ENCODE results near the gene PDE7B. TPM values are rescaled to one million over a fixed set of nuclear protein-coding genes. Genes with fewer than 3 reads are reported as not detected.

PDE7B gene
- total and polyA plus RNA-seq, 9 of the 15 experiments (the other 6 are each of a cell fraction or from before 2014, with no cell fraction given): 0.01 TPM; not detected in 8

- Histone ChIP-seq H3K9me1 (ENCODE audit: control insufficient read depth, insufficient read depth, low read length) (no peaks in the 10 kb centered on the region), H3K4me2 (ENCODE audit: insufficient read depth, low read length) (no peak overlapping the region), H4K20me1 (replicated peaks; ENCODE audit: control insufficient read depth, insufficient read depth, low read length) (no peaks in the 10 kb centered on the region), H3K36me3 (ENCODE audit: control insufficient read depth, insufficient read depth, low read length) (no peaks in the 10 kb centered on the region), H2AFZ (ENCODE audit: low read depth, low read length) (no peak overlapping the region), H3K4me3 (no peak overlapping the region), H3K9me3 (replicated peaks; ENCODE audit: control insufficient read depth, insufficient read depth, low read depth, low read length) (no peaks in the 10 kb centered on the region), H3K27ac (ENCODE audit: extremely low read depth, low read depth, low read length) (no peak overlapping the region), H3K9ac (ENCODE audit: insufficient read depth in 1 of 2, low read depth in 2 of 2, low read length in 2 of 2) (no peak overlapping the region), H3K79me2 (ENCODE audit: control insufficient read depth, insufficient read depth, low read length) (no peaks in the 10 kb centered on the region), H3K4me1 (replicated peaks in 1 of 2; ENCODE audit: control insufficient read depth in 2 of 2, insufficient read depth in 2 of 2, low read length in 2 of 2) (no peaks in the 10 kb centered on the region), H3K27me3 (ENCODE audit: control insufficient read depth in 2 of 2, insufficient read depth in 2 of 2, low read length in 2 of 2) (peaks cover 0 to 8% of the 10 kb centered on the region in 2 experiments; a peak in 1 of 5 replicates)
- intact Hi-C loops (cut with micrococcal nuclease): no loop called here
- no peak for FAIRE-seq
- ChIA-PET CTCF (ENCODE audit: low intra/inter-chr PET ratio) (no interaction called here), POLR2A (no interaction called here)
- no peak for ATAC-seq
- 0% methylated on average over 1 of the region's 1 CpG for WGBS (ENCODE audit: insufficient coverage, low coverage, missing lambda C conversion rate)
- no peak for DNase-seq (ENCODE audit: extremely low read depth in 1 of 4, low spot score in 3 of 4)
- in situ Hi-C loops (cut with MboI): no loop called here
- TF ChIP-seq SETDB1 (IDR thresholded peaks at IDR 0.05; ENCODE audit: low read length): no peak
- peak; percentile 89 for TF ChIP-seq ZNF316 (IDR thresholded peaks at IDR 0.05)
- no peak for TF ChIP-seq FOXA3 (CRISPR knock-in tag; conservative IDR thresholded peaks at IDR 0.05 in 1 of 2, IDR thresholded peaks at IDR 0.05 in 1 of 2)
- peak; percentile 61; the same call in 1 of the 2 replicates for TF ChIP-seq C11orf30 (IDR thresholded peaks at IDR 0.05; ENCODE audit: low read depth)
- peak; percentile 10; the same call in 1 of the 2 replicates for TF ChIP-seq MAFF (IDR thresholded peaks at IDR 0.05; ENCODE audit: low read length)
- peak; percentile 36; the same call in 1 of the 2 replicates for TF ChIP-seq MAFG (tag; conservative IDR thresholded peaks at IDR 0.05)
- no TSS peak for BruUV-seq (replicated peaks)
Observed at GRCh38 chr6:136175873-136176272, 324.4 kb downstream of the PDE7B start.

- WGBS (ENCODE audit: insufficient coverage, low coverage, missing lambda C conversion rate): 2% methylated on average over 2 of the region's 2 CpGs
- no TSS peak for BruUV-seq (replicated peaks)
- CTCF ChIA-PET (ENCODE audit: low intra/inter-chr PET ratio): no interaction called here
- no peak overlapping the region for H3K27ac ChIP-seq (ENCODE audit: extremely low read depth, low read depth, low read length)
- FAIRE-seq (no peak), ATAC-seq (no peak), DNase-seq (ENCODE audit: extremely low read depth in 1 of 4, low spot score in 3 of 4) (no peak)
- H3K9me3 ChIP-seq (replicated peaks; ENCODE audit: control insufficient read depth, insufficient read depth, low read depth, low read length): no peaks in the 10 kb centered on the region
- H3K9me1 ChIP-seq (ENCODE audit: control insufficient read depth, insufficient read depth, low read length): no peaks in the 10 kb centered on the region
- no peak overlapping the region for H3K4me3 ChIP-seq
- H3K9ac ChIP-seq (ENCODE audit: insufficient read depth in 1 of 2, low read depth in 2 of 2, low read length in 2 of 2): no peak overlapping the region
- H4K20me1 ChIP-seq (replicated peaks; ENCODE audit: control insufficient read depth, insufficient read depth, low read length): no peaks in the 10 kb centered on the region
- no peak overlapping the region for H2AFZ ChIP-seq (ENCODE audit: low read depth, low read length)
- POLR2A ChIA-PET: interaction anchor here (0.7 to 1.8 kb wide), 3 partner anchors 9 to 762 kb away, joined by 3 to 5 read pairs (median 3); no protein-coding TSS in a partner anchor
- H3K27me3 ChIP-seq (ENCODE audit: control insufficient read depth in 2 of 2, insufficient read depth in 2 of 2, low read length in 2 of 2): peaks cover 0 to 8% of the 10 kb centered on the region in 2 experiments; a peak in 1 of 5 replicates
- H3K4me2 ChIP-seq (ENCODE audit: insufficient read depth, low read length): no peak overlapping the region
- no peaks in the 10 kb centered on the region for H3K79me2 ChIP-seq (ENCODE audit: control insufficient read depth, insufficient read depth, low read length)
- in situ Hi-C loops (cut with MboI) (no loop called here), intact Hi-C loops (cut with micrococcal nuclease) (no loop called here)
- no peaks in the 10 kb centered on the region for H3K4me1 ChIP-seq (replicated peaks in 1 of 2; ENCODE audit: control insufficient read depth in 2 of 2, insufficient read depth in 2 of 2, low read length in 2 of 2)
- H3K36me3 ChIP-seq (ENCODE audit: control insufficient read depth, insufficient read depth, low read length): no peaks in the 10 kb centered on the region
- no peak for TF ChIP-seq GTF2A2 (tag; IDR thresholded peaks at IDR 0.05)
- no peak for TF ChIP-seq FOXJ2 (tag; IDR thresholded peaks at IDR 0.05)
- TF ChIP-seq CGGBP1 (CRISPR knock-in tag; IDR thresholded peaks at IDR 0.05): no peak
- no peak for TF ChIP-seq POU5F1 (IDR thresholded peaks at IDR 0.05; ENCODE audit: borderline replicate concordance, low read depth, low read length, partially characterized antibody)
- TF ChIP-seq HCFC1 (IDR thresholded peaks at IDR 0.05; ENCODE audit: low read depth, low read length): no peak
- TF ChIP-seq THAP12 (CRISPR knock-in tag; IDR thresholded peaks at IDR 0.05): no peak
- no peak for TF ChIP-seq IRF9 (tag; IDR thresholded peaks at IDR 0.05)
Observed at GRCh38 chr6:136178749-136179148, 327.2 kb downstream of the PDE7B start.
